ENCODE results near the gene ISM1.

ISM1 gene

GRCh38 chr20:13274275-13274861 lies 53.3 kb downstream of the ISM1 start:
- H3K4me1 ChIP-seq (ENCODE audit: low read length) = no peaks in the 10 kb centered on the region
- H3K4me2 ChIP-seq (ENCODE audit: low read length) = no peak overlapping the region

GRCh38 chr20:13276945-13277541 lies 56.0 kb downstream of the ISM1 start:
- no peak overlapping the region for H3K27ac ChIP-seq (ENCODE audit: low read length)
- no peaks in the 10 kb centered on the region for H3K4me1 ChIP-seq (ENCODE audit: low read length)
- H3K9me3 ChIP-seq (ENCODE audit: insufficient read depth, low read length) = no peaks in the 10 kb centered on the region
- peaks cover 7% of the 10 kb centered on the region for H3K27me3 ChIP-seq (ENCODE audit: low read depth, low read length)
- no peak overlapping the region for H3K9ac ChIP-seq (ENCODE audit: low read length)
- TF ChIP-seq CTCF (IDR thresholded peaks at IDR 0.05; ENCODE audit: low read depth, low read length) (no peak), EZH2phosphoT487 (IDR thresholded peaks at IDR 0.05; ENCODE audit: low read depth) (no peak)
- no peak overlapping the region for H3K4me2 ChIP-seq (ENCODE audit: low read length)
- H4K20me1 ChIP-seq (ENCODE audit: insufficient read depth, low read length) = no peaks in the 10 kb centered on the region
- no peak overlapping the region for H2AFZ ChIP-seq (ENCODE audit: low read depth, low read length)
- H3K4me3 ChIP-seq (ENCODE audit: low read length) = no peak overlapping the region
- H3K79me2 ChIP-seq (ENCODE audit: low read length) = no peaks in the 10 kb centered on the region
- no peaks in the 10 kb centered on the region for H3K36me3 ChIP-seq (replicated peaks; ENCODE audit: low read depth, low read length)

More at GRCh38 chr20:13274275-13274861, 53.3 kb downstream of the ISM1 start:
- Histone ChIP-seq H3K27me3 (ENCODE audit: low read depth, low read length) (peaks cover 14% of the 10 kb centered on the region), H2AFZ (ENCODE audit: low read depth, low read length) (no peak overlapping the region), H4K20me1 (ENCODE audit: insufficient read depth, low read length) (no peaks in the 10 kb centered on the region), H3K9me3 (ENCODE audit: insufficient read depth, low read length) (no peaks in the 10 kb centered on the region), H3K79me2 (ENCODE audit: low read length) (no peaks in the 10 kb centered on the region), H3K36me3 (replicated peaks; ENCODE audit: low read depth, low read length) (no peaks in the 10 kb centered on the region), H3K27ac (ENCODE audit: low read length) (no peak overlapping the region), H3K4me3 (ENCODE audit: low read length) (no peak overlapping the region), H3K9ac (ENCODE audit: low read length) (no peak overlapping the region)
- TF ChIP-seq CTCF (IDR thresholded peaks at IDR 0.05; ENCODE audit: low read depth, low read length) = no peak
- TF ChIP-seq EZH2phosphoT487 (IDR thresholded peaks at IDR 0.05; ENCODE audit: low read depth) = no peak

- no peaks in the 10 kb centered on the region for H3K36me3 ChIP-seq (replicated peaks; ENCODE audit: low read depth, low read length)
- no peaks in the 10 kb centered on the region for H4K20me1 ChIP-seq (ENCODE audit: insufficient read depth, low read length)
- H3K27ac ChIP-seq (ENCODE audit: low read length) = no peak overlapping the region
- H3K9ac ChIP-seq (ENCODE audit: low read length) = no peak overlapping the region
- H2AFZ ChIP-seq (ENCODE audit: low read depth, low read length) = no peak overlapping the region
- H3K9me3 ChIP-seq (ENCODE audit: insufficient read depth, low read length) = no peaks in the 10 kb centered on the region
- H3K4me1 ChIP-seq (ENCODE audit: low read length) = no peaks in the 10 kb centered on the region
- H3K79me2 ChIP-seq (ENCODE audit: low read length) = no peaks in the 10 kb centered on the region
- peaks cover 9% of the 10 kb centered on the region for H3K27me3 ChIP-seq (ENCODE audit: low read depth, low read length)
- no peak overlapping the region for H3K4me3 ChIP-seq (ENCODE audit: low read length)
- no peak for TF ChIP-seq EZH2phosphoT487 (IDR thresholded peaks at IDR 0.05; ENCODE audit: low read depth)
- no peak for TF ChIP-seq CTCF (IDR thresholded peaks at IDR 0.05; ENCODE audit: low read depth, low read length)
- H3K4me2 ChIP-seq (ENCODE audit: low read length) = no peak overlapping the region
Measured at GRCh38 chr20:13277663-13278295, 56.7 kb downstream of the ISM1 start.

GRCh38 chr20:13278812-13279570 lies 57.9 kb downstream of the ISM1 start:
- H3K27me3 ChIP-seq (ENCODE audit: low read depth, low read length) = peaks cover 9% of the 10 kb centered on the region
- H3K9ac ChIP-seq (ENCODE audit: low read length) = no peak overlapping the region
- H3K4me2 ChIP-seq (ENCODE audit: low read length) = no peak overlapping the region
- H3K36me3 ChIP-seq (replicated peaks; ENCODE audit: low read depth, low read length) = no peaks in the 10 kb centered on the region
- H3K9me3 ChIP-seq (ENCODE audit: insufficient read depth, low read length) = no peaks in the 10 kb centered on the region
- H3K79me2 ChIP-seq (ENCODE audit: low read length) = no peaks in the 10 kb centered on the region
- no peak overlapping the region for H3K27ac ChIP-seq (ENCODE audit: low read length)
- H4K20me1 ChIP-seq (ENCODE audit: insufficient read depth, low read length) = no peaks in the 10 kb centered on the region
- no peaks in the 10 kb centered on the region for H3K4me1 ChIP-seq (ENCODE audit: low read length)
- no peak overlapping the region for H3K4me3 ChIP-seq (ENCODE audit: low read length)
- no peak overlapping the region for H2AFZ ChIP-seq (ENCODE audit: low read depth, low read length)
- no peak for TF ChIP-seq CTCF (IDR thresholded peaks at IDR 0.05; ENCODE audit: low read depth, low read length)
- no peak for TF ChIP-seq EZH2phosphoT487 (IDR thresholded peaks at IDR 0.05; ENCODE audit: low read depth)

All from OCI-LY3 (cell line).